CD14-positive monocyte (primary cell): ENCODE measurements around the gene RNASEL. TPM values are rescaled to one million over a fixed set of nuclear protein-coding genes. Genes with fewer than 3 reads are reported as not detected.

Experiments
- DNase-seq, 3 donors: peaks; one replicate each; pipeline ENCODE4 v3.0.0-alpha.2; 2011 to 2022
- H2AFZ ChIP-seq: 2 replicates; pipeline ENCODE4 v1.6.0; 2012; ENCODE audit warnings: mild to moderate bottlenecking, low read depth, low read length, inconsistent platforms; ENCODE audit not compliant: insufficient read depth, poor library complexity, severe bottlenecking
- H3K27ac ChIP-seq, 2 donors: 1 replicate in 1 of 2; 2 replicates in 1 of 2; pipeline ENCODE4 v1.5.1; 2012 to 2013; ENCODE audit warnings: low read length in 2 of 2, control low read depth in 1 of 2, inconsistent platforms in 1 of 2, low read depth in 1 of 2, mild to moderate bottlenecking in 1 of 2
- H3K27me3 ChIP-seq, 2 donors: one replicate each; pipeline versions ENCODE4 v1.6.0 to v1.6.1; 2011 to 2013; ENCODE audit warnings: low read length in 2 of 2; ENCODE audit not compliant: control insufficient read depth in 2 of 2, insufficient read depth in 2 of 2
- H3K36me3 ChIP-seq, 2 donors: replicated peaks in 1 of 2; 1 replicate in 1 of 2; 2 replicates in 1 of 2; pipeline versions ENCODE4 v1.5.1 to v1.6.1; 2012 to 2013; ENCODE audit warnings: low read length in 2 of 2, control low read depth in 1 of 2, inconsistent platforms in 1 of 2, mild to moderate bottlenecking in 1 of 2; ENCODE audit not compliant: insufficient read depth in 2 of 2, control insufficient read depth in 1 of 2
- H3K4me1 ChIP-seq, 2 donors: 1 replicate in 1 of 2; 2 replicates in 1 of 2; pipeline versions ENCODE4 v1.5.1 to v1.6.1; 2012 to 2013; ENCODE audit warnings: low read length in 2 of 2, control low read depth in 1 of 2, inconsistent platforms in 1 of 2, mild to moderate bottlenecking in 1 of 2, moderate library complexity in 1 of 2; ENCODE audit not compliant: insufficient read depth in 2 of 2, control insufficient read depth in 1 of 2
- H3K4me2 ChIP-seq: replicated peaks from 2 replicates; pipeline ENCODE3; 2012; ENCODE audit warnings: low read length, moderate library complexity, mild to moderate bottlenecking; ENCODE audit not compliant: poor library complexity, severe bottlenecking; ENCODE audit errors: extremely low read depth
- H3K4me3 ChIP-seq, 3 experiments: fragments of 200-600 bp in 1 of 3; sonication (generic) in 1 of 3; replicated peaks in 1 of 3; 1 replicate in 2 of 3; 2 replicates in 1 of 3; pipeline ENCODE4 v1.5.1; 2011 to 2013; ENCODE audit warnings: low read length in 3 of 3, mild to moderate bottlenecking in 3 of 3, control low read depth in 2 of 3, low read depth in 2 of 3, inconsistent platforms in 1 of 3, moderate library complexity in 1 of 3
- H3K79me2 ChIP-seq: 2 replicates; pipeline ENCODE4 v1.6.0; 2012; ENCODE audit warnings: mild to moderate bottlenecking, control low read depth, inconsistent platforms, low read length, moderate library complexity; ENCODE audit not compliant: insufficient read depth
- H3K9ac ChIP-seq: 2 replicates; pipeline ENCODE4 v1.6.0; 2017; ENCODE audit warnings: low read length, mild to moderate bottlenecking; ENCODE audit not compliant: insufficient read depth, poor library complexity, severe bottlenecking
- H3K9me3 ChIP-seq, 2 donors: replicated peaks in 1 of 2; 1 replicate in 1 of 2; 2 replicates in 1 of 2; pipeline versions ENCODE4 v1.5.1 to v1.6.1; 2012 to 2013; ENCODE audit warnings: low read length in 2 of 2, control low read depth in 1 of 2; ENCODE audit not compliant: control insufficient read depth in 1 of 2, insufficient read depth in 1 of 2
- H4K20me1 ChIP-seq: 2 replicates; pipeline ENCODE4 v1.6.0; 2012; ENCODE audit warnings: mild to moderate bottlenecking, low read length, control low read depth, moderate library complexity; ENCODE audit not compliant: insufficient read depth
- H3K27ac Mint-ChIP-seq, 7 donors: one replicate each; pipeline ENCODE4 v1.8.0; 2020; ENCODE audit warnings: mild to moderate bottlenecking in 7 of 7, mixed read lengths in 7 of 7, moderate library complexity in 6 of 7, inconsistent platforms in 2 of 7
- H3K27me3 Mint-ChIP-seq, 3 donors: one replicate each; pipeline ENCODE4 v1.8.0; 2021 to 2022; ENCODE audit warnings: low read depth in 3 of 3, mild to moderate bottlenecking in 3 of 3, mixed read lengths in 3 of 3, moderate library complexity in 3 of 3, inconsistent platforms in 1 of 3
- H3K36me3 Mint-ChIP-seq, 2 donors: one replicate each; pipeline ENCODE4 v1.8.0; 2020; ENCODE audit warnings: mixed read lengths in 2 of 2, inconsistent platforms in 1 of 2, mild to moderate bottlenecking in 1 of 2
- H3K4me1 Mint-ChIP-seq: one replicate; pipeline ENCODE4 v1.8.0; 2020; ENCODE audit warnings: mild to moderate bottlenecking, mixed read lengths
- H3K4me3 Mint-ChIP-seq, 2 donors: one replicate each; pipeline ENCODE4 v1.8.0; 2020; ENCODE audit warnings: mild to moderate bottlenecking in 2 of 2, mixed read lengths in 2 of 2, moderate library complexity in 1 of 2
- H3K9me3 Mint-ChIP-seq, 7 donors: one replicate each; pipeline ENCODE4 v1.8.0; 2020 to 2022; ENCODE audit warnings: mixed read lengths in 7 of 7, mild to moderate bottlenecking in 6 of 7, moderate library complexity in 6 of 7, inconsistent platforms in 2 of 7
- CTCF ChIP-seq: fragments of 200-600 bp; IDR thresholded peaks from one replicate; pipeline ENCODE4 v1.8.0; 2022; ENCODE audit warnings: antibody characterized with exemption, mild to moderate bottlenecking
- WGBS: methylation state at CpG from one replicate; pipeline ENCODE4 v1.1.5; 2013; ENCODE audit warnings: missing lambda C conversion rate; ENCODE audit not compliant: insufficient coverage; 5-methylcytosine and 5-hydroxymethylcytosine counted together
- intact Hi-C, 2 donors: fragments of 100-400 bp; cut with micrococcal nuclease; formaldehyde crosslinking; loops; one replicate each; pipeline versions ENCODE4 v1.15.0 to v1.15.1; 2023
- polyA plus RNA-seq, 3 donors: library from polyadenylated mRNA; depleted of rRNA in 1 of 3; unstranded in 2 of 3; stranded (reverse) in 1 of 3; fragments of 300-500 nt in 2 of 3; fragments of >200 nt in 1 of 3; fragmentation: Illumina TruSeq in 2 of 3; gene quantifications; 1 replicate in 2 of 3; 2 replicates in 1 of 3; pipeline ENCODE4 v1.2.3, GENCODE V29; 2012 to 2021

Gene RNASEL
- polyA plus RNA-seq, 3 donors, result 6.9 to 12.3 (median 7.9) TPM

DNA sequence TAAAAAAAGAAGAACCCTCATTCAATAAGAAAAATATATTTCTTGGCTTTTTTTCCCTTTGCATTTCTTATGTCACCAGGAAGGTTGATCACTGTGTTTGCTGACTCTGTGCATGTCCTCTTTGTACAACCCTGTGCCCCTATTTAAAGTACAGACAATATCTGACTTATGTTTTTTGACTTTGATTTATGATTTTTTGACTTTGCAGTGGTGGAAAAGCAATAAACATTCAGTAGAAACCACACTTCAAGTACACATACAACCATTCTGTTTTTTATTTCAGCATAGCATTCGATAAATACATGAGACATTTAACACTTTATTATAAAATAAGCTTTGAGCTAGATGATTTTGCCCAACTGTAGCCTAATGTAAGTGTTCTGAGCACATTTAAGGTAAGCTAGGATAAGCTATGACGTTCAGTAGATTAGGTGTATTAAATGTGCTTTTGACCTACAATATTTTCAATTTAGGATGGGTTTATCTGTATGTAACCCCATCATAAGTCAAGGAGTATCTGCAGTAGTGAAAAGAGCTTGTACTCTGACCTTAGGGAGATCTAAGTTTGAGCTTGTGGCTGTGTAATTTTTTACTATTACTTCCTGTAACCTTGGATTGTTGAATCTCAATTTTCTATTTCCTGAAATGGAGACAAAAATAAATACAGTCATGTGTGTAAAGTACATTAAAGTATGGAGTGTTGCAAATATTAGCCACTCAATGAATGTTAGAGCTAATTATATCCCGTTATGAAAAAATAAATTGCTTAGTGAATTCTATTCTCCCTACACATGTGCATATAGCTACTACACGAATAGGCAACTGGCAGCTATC is 1.2 kb downstream of the RNASEL start:
- H3K4me3 ChIP-seq, result peak overlapping the region; percentile 83 to 100 (median 86)
- H3K79me2 ChIP-seq, result peaks cover 46% of the 10 kb centered on the region
- H3K4me1 ChIP-seq, result peaks cover 29 to 49% of the 10 kb centered on the region in 2 donors
- H4K20me1 ChIP-seq, result peaks cover 4% of the 10 kb centered on the region
- peak overlapping the region; percentile 72 for H3K4me2 ChIP-seq
- Mint-ChIP-seq H3K4me1 (peaks cover 51% of the 10 kb centered on the region), H3K4me3 (peak overlapping the region; percentile 97 to 100), H3K36me3 (peaks cover 27 to 30% of the 10 kb centered on the region in 2 donors), H3K27ac (peak overlapping the region; percentile 98 to 100 (median 99)), H3K9me3 (peaks cover 0 to 9% (median 7%) of the 10 kb centered on the region in 7 donors), H3K27me3 (peaks cover 0 to 3% (median 3%) of the 10 kb centered on the region in 3 donors)
- H3K27me3 ChIP-seq, result no peaks in the 10 kb centered on the region
- TF ChIP-seq CTCF, result no peak
- DNase-seq, result no peak
- peak overlapping the region; percentile 87 for H2AFZ ChIP-seq
- intact Hi-C loops, result loop anchor here in 1 of 2 donors (10.0 kb wide), 1 partner anchor 193 kb away; the partner anchor contains the start of gene GLUL
- 64% methylated on average over 2 of the region's 4 CpGs for WGBS
- peaks cover 5 to 9% of the 10 kb centered on the region in 2 donors for H3K9me3 ChIP-seq
- H3K27ac ChIP-seq, result peak overlapping the region in 1 of 2 donors; percentile 98
- H3K36me3 ChIP-seq, result peaks cover 4 to 16% of the 10 kb centered on the region in 2 donors
- H3K9ac ChIP-seq, result peak overlapping the region; percentile 92

DNA sequence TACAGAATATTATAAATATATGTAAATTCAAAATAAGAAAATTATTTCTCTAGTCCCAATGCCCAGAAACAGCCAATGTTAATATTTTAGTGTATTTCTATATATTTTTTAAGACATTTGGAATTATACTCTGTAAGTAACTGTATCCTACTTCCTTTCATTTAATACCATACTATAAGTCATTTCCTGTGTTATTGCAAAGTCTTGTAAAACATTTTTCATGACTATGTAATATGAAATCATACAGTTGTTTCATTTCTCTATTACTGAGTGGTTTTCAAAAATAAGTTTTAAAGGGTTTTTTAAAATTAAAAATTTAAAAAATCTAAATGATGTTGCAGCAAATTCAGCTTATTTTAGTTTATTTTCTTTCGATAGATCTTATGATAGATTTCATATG is 2.0 kb downstream of the RNASEL start:
- peaks cover 55% of the 10 kb centered on the region for H3K4me1 Mint-ChIP-seq
- peaks cover 35 to 38% of the 10 kb centered on the region in 2 donors for H3K36me3 Mint-ChIP-seq

More for the DNA sequence above, 2.0 kb downstream of the RNASEL start:
- H3K27ac ChIP-seq, result no peak overlapping the region
- peak in 1 of 3 donors; percentile 24 for DNase-seq
- H3K27me3 ChIP-seq, result no peaks in the 10 kb centered on the region
- no CpG with 5 or more reads among the region's 1 CpG for whole genome bisulfite sequencing
- Mint-ChIP-seq H3K27ac (no peak overlapping the region), H3K27me3 (peaks cover 0 to 3% (median 3%) of the 10 kb centered on the region in 3 donors), H3K9me3 (peaks cover 0 to 9% (median 7%) of the 10 kb centered on the region in 7 donors), H3K4me3 (no peak overlapping the region)
- no peak for TF ChIP-seq CTCF
- H3K4me1 ChIP-seq, result peaks cover 29 to 49% of the 10 kb centered on the region in 2 donors
- intact Hi-C loops, result loop anchor here in 1 of 2 donors (10.0 kb wide), 1 partner anchor 192 kb away; the partner anchor contains the start of gene GLUL
- H2AFZ ChIP-seq, result no peak overlapping the region
- peaks cover 5 to 9% of the 10 kb centered on the region in 2 donors for H3K9me3 ChIP-seq
- peaks cover 8% of the 10 kb centered on the region for H4K20me1 ChIP-seq
- H3K36me3 ChIP-seq, result peaks cover 11 to 23% of the 10 kb centered on the region in 2 donors
- H3K4me2 ChIP-seq, result no peak overlapping the region
- H3K79me2 ChIP-seq, result peaks cover 46% of the 10 kb centered on the region
- no peak overlapping the region for H3K9ac ChIP-seq
- H3K4me3 ChIP-seq, result no peak overlapping the region
